Cardiac fibroblast (primary cell): Measurements from ENCODE around the gene MXD3.

ENCODE experiments used
- DNase-seq, 2 donors: peaks; one replicate each; pipeline versions ENCODE4 v3.0.0 to v3.0.0-alpha.2; 2010; ENCODE audit warnings: low read depth in 2 of 2
- H3K4me3 ChIP-seq, 2 donors: replicated peaks in 1 of 2; 1 replicate in 1 of 2; 2 replicates in 1 of 2; pipeline ENCODE4 v1.5.1; 2011; ENCODE audit warnings: low read depth in 2 of 2, low read length in 2 of 2, mild to moderate bottlenecking in 2 of 2, moderate library complexity in 1 of 2
- CTCF ChIP-seq: IDR thresholded peaks from one replicate; pipeline ENCODE4 v1.5.1; 2011; ENCODE audit warnings: low read depth, mild to moderate bottlenecking, low read length, inconsistent platforms

MXD3 gene

DNA sequence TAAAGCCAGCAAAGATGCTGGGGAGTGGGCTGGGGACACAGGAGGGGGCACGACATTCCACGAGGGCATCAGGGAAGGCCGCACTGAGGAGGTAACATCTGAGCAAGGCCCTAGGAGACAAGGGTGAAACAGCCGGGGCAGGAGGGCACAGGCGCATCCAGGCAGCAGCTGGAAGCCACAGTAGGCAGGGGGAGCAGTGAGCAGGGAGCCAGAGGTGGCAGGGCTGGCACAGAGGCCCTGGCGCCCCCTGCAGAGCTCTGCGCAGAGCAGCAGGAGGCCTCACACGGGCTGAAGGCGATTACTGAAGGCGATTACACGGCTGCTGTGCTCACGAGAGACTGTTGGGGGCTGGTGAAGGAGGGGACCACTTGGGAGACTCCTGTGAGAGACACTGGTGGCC lies 24.4 kb upstream of the MXD3 start:
- TF ChIP-seq CTCF = peak; percentile 30
- DNase-seq = peak in 1 of 2 donors; percentile 22
- H3K4me3 ChIP-seq = no peak overlapping the region

DNA sequence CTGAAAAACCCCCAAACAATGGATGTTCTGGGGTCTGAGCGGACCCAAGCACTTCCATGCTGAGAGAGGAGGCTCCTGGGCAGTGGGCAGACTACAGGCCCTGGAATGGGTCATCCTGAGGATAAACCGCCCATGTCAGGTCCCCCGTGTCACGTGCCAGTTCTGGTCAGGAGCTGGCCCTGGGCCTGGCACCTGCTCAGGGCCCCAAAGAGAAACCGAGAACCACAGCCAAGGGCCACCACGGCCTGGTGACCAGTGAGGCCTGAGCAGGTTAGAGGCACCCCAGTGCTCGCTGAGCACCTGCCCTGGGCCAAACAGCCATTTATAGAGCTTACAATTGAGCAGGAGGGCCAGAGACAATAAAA lies 24.0 kb upstream of the MXD3 start:
- TF ChIP-seq CTCF = no peak
- DNase-seq = no peak
- H3K4me3 ChIP-seq = no peak overlapping the region

- no peak overlapping the region for H3K4me3 ChIP-seq
- DNase-seq = no peak
- no peak for TF ChIP-seq CTCF
Measured at GRCh38 chr5:177334781-177335700, 23.3 kb upstream of the MXD3 start.

GRCh38 chr5:177334155-177334551 lies 22.5 kb upstream of the MXD3 start:
- H3K4me3 ChIP-seq = no peak overlapping the region
- no peak for DNase-seq
- no peak for TF ChIP-seq CTCF

DNA sequence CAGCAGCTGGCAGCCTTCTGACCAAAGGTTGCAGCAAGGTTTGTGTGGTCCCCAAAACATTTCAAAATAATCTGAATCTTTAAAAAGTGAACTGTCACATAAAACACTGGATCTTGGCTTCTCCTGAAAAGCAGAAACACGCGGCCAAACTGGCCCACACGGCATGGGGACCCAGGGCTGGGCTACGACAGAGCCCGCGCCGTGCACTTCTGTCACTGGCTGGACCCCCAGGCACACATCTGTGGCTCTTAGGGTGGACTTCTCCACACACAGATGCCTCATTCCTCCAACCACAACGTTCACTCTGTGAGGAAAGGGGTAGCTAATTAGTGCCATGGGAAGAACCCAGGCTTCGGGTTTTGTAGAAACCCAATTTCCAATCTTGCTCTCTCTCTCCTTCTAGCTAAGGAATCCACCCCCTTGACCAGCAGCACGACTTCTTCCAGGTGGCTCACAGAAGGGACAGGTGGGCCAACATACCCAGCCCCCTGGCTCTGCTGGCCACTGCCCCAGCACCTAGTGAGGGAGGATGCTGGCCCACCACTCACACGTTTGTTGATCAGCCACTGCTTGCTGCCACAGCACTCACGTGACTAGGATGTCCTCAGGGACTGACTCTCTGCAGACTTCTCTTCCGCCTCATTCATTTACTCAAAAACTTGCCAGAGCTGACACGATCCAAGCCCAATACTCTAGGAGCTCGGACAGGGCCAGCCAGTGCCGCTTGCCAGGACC lies 21.9 kb upstream of the MXD3 start:
- no peak overlapping the region for H3K4me3 ChIP-seq
- no peak for DNase-seq
- TF ChIP-seq CTCF = no peak

DNA sequence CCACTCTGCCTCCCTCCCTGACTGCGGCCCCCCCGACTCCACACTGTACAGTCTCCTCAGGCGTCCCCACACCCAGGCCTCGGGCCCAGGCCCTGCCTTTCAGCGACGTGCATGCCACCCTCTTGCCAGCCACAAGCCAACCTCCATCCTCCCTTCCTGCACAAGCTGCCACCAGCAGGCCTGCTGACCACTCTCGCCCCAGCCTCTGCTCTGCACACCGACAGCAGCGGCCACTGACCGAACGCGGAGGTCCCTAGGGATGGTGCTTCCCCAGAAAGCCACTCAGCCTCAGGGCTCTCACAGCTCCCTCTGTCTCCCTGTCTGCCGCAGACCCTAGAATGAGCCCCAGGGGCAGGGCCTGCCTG lies 21.2 kb upstream of the MXD3 start:
- no peak for DNase-seq
- no peak overlapping the region for H3K4me3 ChIP-seq
- TF ChIP-seq CTCF = no peak
